ENCODE measurements around the gene CST7. TPM values are rescaled to one million over a fixed set of nuclear protein-coding genes. Genes with fewer than 3 reads are reported as not detected.
"Not testable (repeated sequence)": the region's sequence is repeated elsewhere in the genome, so short reads cannot be mapped to it uniquely, and the experiment has no call there.

The CST7 gene
- total RNA-seq, 1 experiment from 2014 or later: not detected

GRCh38 chr20:24919665-24920064, 29.4 kb upstream of the CST7 start:
- DNase-seq (ENCODE audit: low read depth); in situ Hi-C loops (cut with HindIII; ENCODE audit: low pct_unique_long_range_greater_than_20kb, low sequenced_read_pairs): not testable (repeated sequence)

DNA sequence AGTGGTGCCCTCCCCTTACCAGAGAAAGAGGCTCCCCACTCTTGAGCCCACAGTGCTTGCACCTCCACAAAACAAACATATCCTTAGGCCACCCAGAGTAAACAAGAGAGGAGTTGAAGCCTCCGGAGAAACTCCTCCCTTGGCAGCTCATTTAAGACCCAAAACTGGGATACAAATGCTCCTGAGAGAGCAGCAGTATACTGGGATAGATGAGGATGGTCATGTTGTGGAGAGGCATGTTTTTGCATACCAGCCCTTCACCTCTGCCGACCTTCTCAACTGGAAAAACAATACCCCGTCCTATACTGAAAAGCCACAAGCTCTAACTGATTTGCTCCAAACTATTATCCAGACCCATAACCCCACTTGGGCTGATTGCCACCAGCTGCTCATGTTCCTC, 28.4 kb upstream of the CST7 start:
- DNase-seq (ENCODE audit: low read depth); in situ Hi-C loops (cut with HindIII; ENCODE audit: low pct_unique_long_range_greater_than_20kb, low sequenced_read_pairs): not testable (repeated sequence)

- DNase-seq (ENCODE audit: low read depth); in situ Hi-C loops (cut with HindIII; ENCODE audit: low pct_unique_long_range_greater_than_20kb, low sequenced_read_pairs): not testable (repeated sequence)
Measured at GRCh38 chr20:24929259-24929658, 19.8 kb upstream of the CST7 start.

GRCh38 chr20:24929867-24930723, 19.0 kb upstream of the CST7 start:
- in situ Hi-C loops (cut with HindIII; ENCODE audit: low pct_unique_long_range_greater_than_20kb, low sequenced_read_pairs); DNase-seq (ENCODE audit: low read depth): not testable (repeated sequence)

GRCh38 chr20:24930724-24931688, 18.1 kb upstream of the CST7 start:
- DNase-seq (ENCODE audit: low read depth); in situ Hi-C loops (cut with HindIII; ENCODE audit: low pct_unique_long_range_greater_than_20kb, low sequenced_read_pairs): not testable (repeated sequence)

- in situ Hi-C loops (cut with HindIII; ENCODE audit: low pct_unique_long_range_greater_than_20kb, low sequenced_read_pairs): not testable (repeated sequence)
Measured at GRCh38 chr20:24931893-24932292, 17.2 kb upstream of the CST7 start.

DNA sequence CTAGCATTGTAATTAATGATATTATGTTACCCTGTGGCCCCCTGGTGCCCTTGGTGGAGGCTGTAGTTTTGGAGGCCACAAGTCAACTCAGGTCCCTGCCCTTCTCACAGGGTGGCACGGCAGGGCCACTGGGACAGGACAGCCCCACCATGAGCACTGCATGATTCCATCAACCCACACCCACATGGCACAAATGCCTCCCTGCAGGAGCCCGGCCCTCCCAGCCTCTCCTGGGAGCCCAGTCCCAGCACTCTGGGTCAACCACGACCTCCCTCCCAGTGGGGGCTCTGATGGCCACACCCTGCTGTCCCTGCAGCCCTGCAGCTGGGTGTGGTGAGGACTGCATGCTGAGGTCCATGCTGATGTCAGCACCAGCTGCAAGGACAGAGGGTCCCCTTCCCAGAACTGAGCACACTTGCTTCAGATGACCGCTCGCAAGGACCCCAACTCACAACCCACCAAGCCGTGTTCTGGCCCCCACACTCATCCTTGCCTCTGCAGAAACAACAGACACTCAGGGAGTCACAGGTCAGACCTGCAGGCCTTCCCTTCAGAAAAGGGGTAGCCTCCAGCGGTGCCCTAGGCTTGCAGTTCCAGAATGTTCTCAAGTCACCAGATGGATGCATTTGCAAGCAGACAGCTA, 15.7 kb upstream of the CST7 start:
- in situ Hi-C loops (cut with HindIII; ENCODE audit: low pct_unique_long_range_greater_than_20kb, low sequenced_read_pairs): no loop called here
- no peak for DNase-seq (ENCODE audit: low read depth)

More at GRCh38 chr20:24931893-24932292, 17.2 kb upstream of the CST7 start:
- DNase-seq (ENCODE audit: low read depth): not testable (repeated sequence)

DNA sequence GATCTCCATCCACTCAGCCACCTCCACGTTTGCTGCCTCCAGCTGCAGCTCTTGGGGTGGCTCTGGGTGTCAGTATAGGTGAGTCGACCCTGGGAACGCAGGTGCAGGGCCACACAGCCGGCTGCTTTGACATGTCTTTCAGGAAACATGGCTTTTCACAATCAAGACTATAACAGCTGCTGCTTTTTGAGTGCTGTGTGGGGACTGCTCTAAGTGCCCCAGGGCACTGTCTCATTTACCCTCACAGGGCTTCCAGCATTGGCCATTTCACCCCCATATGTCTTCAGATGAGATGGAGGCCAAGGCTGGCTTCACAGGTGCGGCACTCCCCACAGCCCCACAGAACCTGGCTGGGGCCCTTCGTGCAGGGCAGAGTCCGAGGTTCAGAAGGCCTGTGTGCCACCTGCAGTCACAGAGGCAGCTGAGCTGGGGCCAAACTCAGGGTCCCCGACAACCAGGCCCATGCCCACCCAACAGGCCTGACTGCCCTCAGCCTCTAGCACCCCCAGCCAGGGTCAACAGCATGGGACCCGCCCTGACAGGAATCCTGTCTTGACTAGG, 14.9 kb upstream of the CST7 start:
- in situ Hi-C loops (cut with HindIII; ENCODE audit: low pct_unique_long_range_greater_than_20kb, low sequenced_read_pairs): no loop called here
- DNase-seq (ENCODE audit: low read depth): no peak

GRCh38 chr20:24934716-24935115, 14.4 kb upstream of the CST7 start:
- in situ Hi-C loops (cut with HindIII; ENCODE audit: low pct_unique_long_range_greater_than_20kb, low sequenced_read_pairs): no loop called here
- DNase-seq (ENCODE audit: low read depth): no peak

GRCh38 chr20:24935140-24935539, 13.9 kb upstream of the CST7 start:
- in situ Hi-C loops (cut with HindIII; ENCODE audit: low pct_unique_long_range_greater_than_20kb, low sequenced_read_pairs): no loop called here
- no peak for DNase-seq (ENCODE audit: low read depth)

DNA sequence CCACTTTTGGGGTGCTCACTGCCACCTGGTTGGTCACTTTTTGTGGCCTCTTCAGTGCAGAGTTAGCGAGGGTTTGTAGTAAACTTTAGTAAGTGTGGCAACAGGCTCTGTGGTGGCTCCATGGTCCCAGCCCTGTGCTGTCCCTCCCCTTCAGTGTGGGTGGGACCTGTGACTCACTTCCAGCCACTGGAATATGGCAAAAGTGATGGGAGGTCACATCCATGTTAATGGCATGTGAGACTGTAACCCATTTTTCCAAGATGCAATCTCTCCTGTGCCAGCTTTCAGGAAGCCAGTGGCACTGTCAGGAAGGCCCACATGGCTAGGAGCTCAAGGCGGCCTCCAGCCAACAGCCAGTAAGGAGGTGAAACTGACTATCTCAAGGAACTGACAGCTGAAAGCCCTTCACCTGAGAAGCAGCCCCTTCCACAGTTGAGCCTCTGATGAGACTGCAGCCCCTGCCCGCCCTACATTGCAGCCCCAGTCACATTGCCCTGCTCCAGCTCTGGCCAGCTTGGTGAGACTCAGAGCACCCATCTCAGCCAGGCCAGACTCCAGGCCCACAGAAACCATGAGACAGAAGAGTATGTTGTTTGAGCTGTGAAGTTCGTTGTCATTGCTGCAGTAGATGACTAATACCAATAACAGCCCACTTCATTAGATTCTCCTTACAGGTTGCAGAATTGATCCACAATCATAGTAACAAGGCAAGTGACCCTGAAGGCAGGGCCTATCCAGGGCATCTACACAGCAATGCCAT, 13.1 kb upstream of the CST7 start:
- in situ Hi-C loops (cut with HindIII; ENCODE audit: low pct_unique_long_range_greater_than_20kb, low sequenced_read_pairs): no loop called here
- DNase-seq (ENCODE audit: low read depth): no peak

DNA sequence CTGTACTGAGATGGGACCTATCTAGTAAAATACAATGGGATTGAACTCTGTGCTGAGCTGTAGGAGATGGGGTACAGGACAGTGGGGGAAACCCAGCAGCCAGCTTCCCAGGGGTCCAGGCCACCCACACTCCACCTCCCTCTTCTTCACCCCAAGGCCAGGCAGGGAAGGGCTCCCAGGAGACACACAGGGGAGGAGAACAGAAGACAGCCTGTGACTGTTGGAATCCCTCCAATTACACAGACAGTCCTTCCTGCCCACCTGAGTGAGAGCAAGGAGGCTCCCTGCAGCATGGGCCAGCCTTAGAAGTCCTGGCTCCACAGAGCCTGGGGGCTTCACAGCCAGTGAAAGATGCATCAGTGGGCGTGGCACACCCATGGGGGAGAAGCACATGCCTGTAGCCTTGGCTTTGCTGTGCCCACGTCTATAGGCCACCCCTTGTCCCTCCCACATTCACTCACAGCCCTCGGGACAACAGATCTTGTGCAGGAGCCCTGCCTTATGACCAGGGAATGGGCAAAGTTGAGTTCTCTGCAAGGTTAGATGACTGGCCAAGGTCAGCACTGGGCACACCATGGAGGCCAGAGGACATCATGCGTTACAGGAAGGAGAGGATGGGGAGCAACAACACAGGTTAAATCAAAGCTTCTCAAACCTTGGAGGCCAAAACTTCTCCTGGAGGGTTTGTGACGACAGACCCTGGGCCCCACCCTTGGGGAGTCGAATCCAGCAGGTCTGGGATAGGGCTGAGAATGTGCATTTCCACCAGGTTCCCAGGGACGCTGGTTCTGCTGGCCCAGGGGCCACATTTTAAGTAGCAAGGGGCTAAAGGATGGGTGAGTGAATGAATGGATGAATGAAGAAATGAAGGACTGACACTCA, 12.3 kb upstream of the CST7 start:
- DNase-seq (ENCODE audit: low read depth): no peak
- in situ Hi-C loops (cut with HindIII; ENCODE audit: low pct_unique_long_range_greater_than_20kb, low sequenced_read_pairs): no loop called here

GRCh38 chr20:24937579-24937978, 11.5 kb upstream of the CST7 start:
- DNase-seq (ENCODE audit: low read depth): no peak
- in situ Hi-C loops (cut with HindIII; ENCODE audit: low pct_unique_long_range_greater_than_20kb, low sequenced_read_pairs): no loop called here

DNA sequence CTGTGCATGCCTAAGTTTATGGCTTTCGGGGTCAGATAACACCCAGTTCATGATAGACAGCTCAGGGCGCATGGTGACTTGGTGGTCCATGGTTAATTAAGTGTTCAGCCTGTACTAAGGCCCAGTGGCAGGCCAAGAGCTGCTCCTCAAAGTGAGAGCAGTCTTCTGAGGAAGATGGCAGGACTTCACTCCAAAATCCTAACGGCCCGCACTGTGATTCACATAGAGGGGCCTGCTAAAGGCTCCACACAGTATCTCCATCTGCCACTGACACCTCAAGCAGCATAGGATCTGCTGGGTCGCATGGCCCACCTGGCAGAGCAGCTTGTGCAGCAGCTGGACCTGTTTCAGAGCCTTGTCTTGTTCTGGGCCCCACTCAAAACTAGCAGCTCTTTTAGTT, 10.6 kb upstream of the CST7 start:
- in situ Hi-C loops (cut with HindIII; ENCODE audit: low pct_unique_long_range_greater_than_20kb, low sequenced_read_pairs): no loop called here
- no peak for DNase-seq (ENCODE audit: low read depth)

DNA sequence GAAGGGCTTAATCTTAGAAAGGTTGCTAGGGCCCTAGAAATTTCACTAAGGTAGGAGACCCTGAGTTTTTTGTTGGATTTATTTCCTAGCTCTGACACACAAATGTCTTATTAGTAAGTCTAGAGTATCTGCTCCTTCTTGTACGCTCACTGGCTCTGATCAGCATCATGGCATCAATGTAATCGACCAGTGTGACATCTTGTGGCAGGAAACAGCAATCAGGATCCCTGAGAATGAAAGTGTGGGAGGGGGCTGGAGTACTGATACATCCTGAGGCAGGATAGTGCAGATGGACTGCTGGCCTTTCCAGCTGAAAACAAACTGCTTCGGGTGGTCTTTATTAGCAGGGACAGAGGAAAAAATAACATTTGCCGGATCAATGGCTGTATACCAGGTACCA, 10.0 kb upstream of the CST7 start:
- no peak for DNase-seq (ENCODE audit: low read depth)
- in situ Hi-C loops (cut with HindIII; ENCODE audit: low pct_unique_long_range_greater_than_20kb, low sequenced_read_pairs): no loop called here

DNA sequence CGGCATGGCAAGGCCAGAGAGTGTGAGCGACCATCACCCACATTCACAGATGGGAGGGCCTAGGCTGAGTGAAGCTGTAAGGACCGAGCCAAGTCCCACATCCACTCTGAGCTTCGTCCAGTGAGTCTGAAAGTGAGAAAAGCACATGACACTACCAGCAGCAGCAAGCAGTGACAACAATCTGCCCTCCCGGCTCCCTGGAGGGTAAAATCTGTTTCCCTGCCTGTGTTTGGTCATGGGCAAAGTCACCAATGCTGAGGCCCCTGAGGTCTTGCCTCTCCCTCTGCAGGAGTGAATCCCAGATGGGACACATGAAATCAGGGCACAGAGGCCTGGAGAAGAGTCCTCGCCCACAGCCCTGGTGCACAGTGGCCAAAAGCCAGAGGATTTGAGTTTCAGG, 6.4 kb upstream of the CST7 start:
- no peak for DNase-seq (ENCODE audit: low read depth)
- in situ Hi-C loops (cut with HindIII; ENCODE audit: low pct_unique_long_range_greater_than_20kb, low sequenced_read_pairs): no loop called here

DNA sequence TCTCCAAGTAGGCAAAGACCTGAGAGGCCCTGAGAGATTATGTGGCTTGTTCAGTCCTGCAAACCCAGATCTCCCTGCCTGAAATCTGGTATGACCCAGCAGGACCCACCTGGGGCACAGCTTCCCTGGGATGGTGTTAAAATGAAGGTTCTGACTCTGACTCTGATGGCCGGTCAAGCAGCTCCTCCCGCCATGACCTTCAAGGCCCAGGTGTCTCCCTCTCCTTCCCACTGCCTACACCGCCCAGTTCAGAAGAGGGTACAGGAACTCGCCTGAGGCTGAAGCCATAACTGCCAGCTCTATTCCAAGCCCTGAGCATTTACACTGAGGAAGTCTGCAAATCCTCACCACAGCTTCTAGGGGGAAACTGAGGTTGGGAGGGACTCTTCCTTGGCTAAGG, 5.9 kb upstream of the CST7 start:
- no peak for DNase-seq (ENCODE audit: low read depth)
- in situ Hi-C loops (cut with HindIII; ENCODE audit: low pct_unique_long_range_greater_than_20kb, low sequenced_read_pairs): no loop called here

Data from Caki2 (cell line).